Measurements from ENCODE around the gene MBD4.

- TF ChIP-seq CTCF (conservative IDR thresholded peaks at IDR 0.05; ENCODE audit: low read length), result no peak
- TF ChIP-seq EZH2phosphoT487 (IDR thresholded peaks at IDR 0.05; ENCODE audit: borderline replicate concordance, low read depth, low read length), result no peak
Measured at GRCh38 chr3:129475863-129476262, 36.1 kb upstream of the MBD4 start.
